Prostate gland (tissue), 2 donors: Measurements from ENCODE around the gene USP6.

Experiments
- POLR2A ChIP-seq: fragments of 450-650 bp; IDR thresholded peaks from one replicate; pipeline ENCODE4 v1.6.1; 2016; ENCODE audit warnings: antibody characterized with exemption, mild to moderate bottlenecking
- TF ChIP-seq, protein P1 (sequence below), 4 experiments: fragments of 200-600 bp in 2 of 4; fragments of 450-650 bp in 2 of 4; sonication (generic) in 2 of 4; IDR thresholded peaks; 1 replicate in 3 of 4; 2 replicates in 1 of 4; pipeline ENCODE4 v1.5.1; 2016 to 2019; ENCODE audit warnings: antibody characterized with exemption in 4 of 4, mild to moderate bottlenecking in 2 of 4, moderate library complexity in 2 of 4

GRCh38 chr17:5164436-5164835 lies 48.6 kb downstream of the USP6 start:
- TF ChIP-seq, protein P1, sequence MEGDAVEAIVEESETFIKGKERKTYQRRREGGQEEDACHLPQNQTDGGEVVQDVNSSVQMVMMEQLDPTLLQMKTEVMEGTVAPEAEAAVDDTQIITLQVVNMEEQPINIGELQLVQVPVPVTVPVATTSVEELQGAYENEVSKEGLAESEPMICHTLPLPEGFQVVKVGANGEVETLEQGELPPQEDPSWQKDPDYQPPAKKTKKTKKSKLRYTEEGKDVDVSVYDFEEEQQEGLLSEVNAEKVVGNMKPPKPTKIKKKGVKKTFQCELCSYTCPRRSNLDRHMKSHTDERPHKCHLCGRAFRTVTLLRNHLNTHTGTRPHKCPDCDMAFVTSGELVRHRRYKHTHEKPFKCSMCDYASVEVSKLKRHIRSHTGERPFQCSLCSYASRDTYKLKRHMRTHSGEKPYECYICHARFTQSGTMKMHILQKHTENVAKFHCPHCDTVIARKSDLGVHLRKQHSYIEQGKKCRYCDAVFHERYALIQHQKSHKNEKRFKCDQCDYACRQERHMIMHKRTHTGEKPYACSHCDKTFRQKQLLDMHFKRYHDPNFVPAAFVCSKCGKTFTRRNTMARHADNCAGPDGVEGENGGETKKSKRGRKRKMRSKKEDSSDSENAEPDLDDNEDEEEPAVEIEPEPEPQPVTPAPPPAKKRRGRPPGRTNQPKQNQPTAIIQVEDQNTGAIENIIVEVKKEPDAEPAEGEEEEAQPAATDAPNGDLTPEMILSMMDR (IDR thresholded peaks at IDR 0.05) = no peak
- no peak for TF ChIP-seq POLR2A
